ENCODE data around the gene ANKRD22. TPM values are rescaled to one million over a fixed set of nuclear protein-coding genes. Genes with fewer than 3 reads are reported as not detected.

The ANKRD22 gene
- total and polyA plus RNA-seq, 12 donors, result 0.29 to 2.0 (median 0.40) TPM; not detected in 4

- WGBS, 4 donors, result 44 to 60% (median 50%) methylated on average over 2 of the region's 2 CpGs
- intact Hi-C loops (cut with DNase I), result loop anchor here in 1 of 2 donors (10.0 kb wide), 1 partner anchor 87 kb away; the partner anchor contains the start of gene LIPK
- DNase-seq, result peak in 6 of 7 donors; percentile 31 to 57 (median 49)
- H3K36me3 ChIP-seq (replicated peaks in 1 of 2), result no peaks in the 10 kb centered on the region
- no peaks in the 10 kb centered on the region for H3K9me3 ChIP-seq (replicated peaks in 1 of 3)
- H3K27ac ChIP-seq, result no peak overlapping the region
- H3K4me1 ChIP-seq (replicated peaks in 1 of 2), result no peaks in the 10 kb centered on the region
- H3K27me3 ChIP-seq, result no peaks in the 10 kb centered on the region
- TF ChIP-seq CTCF (IDR thresholded peaks at IDR 0.05) (peak; percentile 33 to 63 (median 55)), POLR2A (IDR thresholded peaks at IDR 0.05) (no peak)
- H3K4me3 ChIP-seq, result no peak overlapping the region
These were observed 59.7 kb downstream of the ANKRD22 start for GRCh38 chr10:88791924-88792323.

GRCh38 chr10:88788924-88789323, 62.7 kb downstream of the ANKRD22 start:
- no peak for DNase-seq
- Histone ChIP-seq H3K9me3 (replicated peaks in 1 of 3) (no peaks in the 10 kb centered on the region), H3K27me3 (no peaks in the 10 kb centered on the region), H3K27ac (no peak overlapping the region), H3K4me3 (no peak overlapping the region), H3K36me3 (replicated peaks in 1 of 2) (no peaks in the 10 kb centered on the region), H3K4me1 (replicated peaks in 1 of 2) (no peaks in the 10 kb centered on the region)
- TF ChIP-seq CTCF (IDR thresholded peaks at IDR 0.05) (no peak), POLR2A (IDR thresholded peaks at IDR 0.05) (no peak)
- intact Hi-C loops (cut with DNase I), result no loop called here

GRCh38 chr10:88787463-88787862, 64.2 kb downstream of the ANKRD22 start:
- Histone ChIP-seq H3K4me1 (replicated peaks in 1 of 2) (no peaks in the 10 kb centered on the region), H3K4me3 (no peak overlapping the region), H3K36me3 (replicated peaks in 1 of 2) (no peaks in the 10 kb centered on the region), H3K27me3 (no peaks in the 10 kb centered on the region), H3K27ac (no peak overlapping the region), H3K9me3 (replicated peaks in 1 of 3) (no peaks in the 10 kb centered on the region)
- 78 to 91% (median 86%) methylated on average over 5 of the region's 5 CpGs for WGBS, 4 donors
- intact Hi-C loops (cut with DNase I), result no loop called here
- DNase-seq, result no peak
- no peak for TF ChIP-seq POLR2A (IDR thresholded peaks at IDR 0.05)
- no peak for TF ChIP-seq CTCF (IDR thresholded peaks at IDR 0.05)

GRCh38 chr10:88786032-88786770, 65.4 kb downstream of the ANKRD22 start:
- H3K4me3 ChIP-seq, result no peak overlapping the region
- intact Hi-C loops (cut with DNase I), result no loop called here
- no peaks in the 10 kb centered on the region for H3K27me3 ChIP-seq
- 84 to 91% (median 88%) methylated on average over 10 of the region's 10 CpGs for WGBS, 4 donors
- TF ChIP-seq CTCF (IDR thresholded peaks at IDR 0.05) (no peak), POLR2A (IDR thresholded peaks at IDR 0.05) (no peak)
- no peak for DNase-seq
- H3K9me3 ChIP-seq (replicated peaks in 1 of 3), result no peaks in the 10 kb centered on the region
- no peaks in the 10 kb centered on the region for H3K36me3 ChIP-seq (replicated peaks in 1 of 2)
- H3K27ac ChIP-seq, result no peak overlapping the region
- no peaks in the 10 kb centered on the region for H3K4me1 ChIP-seq (replicated peaks in 1 of 2)

Data from adrenal gland (tissue), 12 donors.